AG09309 (cell line): ENCODE data around the gene MKLN1.

ENCODE experiments used
- DNase-seq: peaks from one replicate; pipeline ENCODE4 v3.0.0-alpha.2; 2010; ENCODE audit warnings: low read depth
- H3K4me3 ChIP-seq: 2 replicates; pipeline ENCODE4 v1.5.1; 2011; ENCODE audit warnings: mild to moderate bottlenecking, low read depth, low read length, moderate library complexity; ENCODE audit not compliant: control insufficient read depth
- CTCF ChIP-seq: IDR thresholded peaks from 2 replicates; pipeline ENCODE4 v1.5.1; 2011; ENCODE audit warnings: mild to moderate bottlenecking, low read depth, low read length, inconsistent platforms; ENCODE audit not compliant: insufficient read depth, control insufficient read depth; ENCODE audit errors: missing control alignments

Gene MKLN1

DNA sequence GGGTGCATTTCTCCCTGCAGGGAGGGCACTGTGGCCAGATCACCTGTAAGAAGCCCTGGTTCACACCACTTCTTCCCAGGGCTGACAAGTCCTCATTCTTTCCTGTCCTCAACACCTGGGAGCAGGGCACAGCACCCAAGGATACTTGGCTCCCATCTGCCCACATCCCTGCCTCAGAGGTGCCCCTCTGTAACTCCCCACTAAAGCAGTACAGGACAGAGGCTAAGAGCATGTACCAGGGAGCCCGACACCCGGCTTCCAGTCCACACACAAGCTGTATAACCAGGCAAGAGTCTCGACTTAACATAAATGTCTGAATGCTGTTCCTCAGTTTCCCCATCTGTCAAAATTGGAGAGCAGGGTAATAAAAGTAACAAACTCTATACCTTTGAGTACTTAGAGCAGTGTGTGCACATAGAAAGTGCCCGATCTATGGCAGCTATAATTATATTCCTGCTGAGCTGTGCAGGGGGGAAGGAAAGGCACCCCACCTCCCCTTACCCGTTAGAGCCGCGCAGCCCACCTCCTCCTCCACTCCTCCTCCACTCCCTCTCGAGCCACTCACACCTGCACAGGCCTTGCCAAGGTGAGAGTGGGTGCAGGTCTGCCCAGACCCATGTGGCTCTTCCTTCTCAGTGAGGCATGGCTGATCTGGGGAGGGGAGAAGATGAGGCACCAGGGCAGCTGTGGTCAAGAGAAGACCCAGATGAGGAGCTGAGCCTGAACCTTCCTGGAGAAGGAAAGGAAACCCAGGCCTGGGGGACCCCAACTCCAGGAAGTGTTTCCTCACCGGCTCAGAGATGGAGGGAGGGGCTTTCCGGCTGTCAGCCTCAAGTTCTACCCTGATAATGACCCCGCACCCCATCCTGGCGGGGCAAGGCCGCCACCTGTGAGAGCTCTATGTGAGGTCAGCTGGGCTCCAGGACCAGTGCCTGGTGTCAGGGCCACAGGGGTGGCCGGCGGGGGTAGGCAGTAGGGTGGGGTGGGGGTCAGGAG, 206.2 kb downstream of the MKLN1 start:
- no peak for TF ChIP-seq CTCF
- no peak overlapping the region for H3K4me3 ChIP-seq

DNA sequence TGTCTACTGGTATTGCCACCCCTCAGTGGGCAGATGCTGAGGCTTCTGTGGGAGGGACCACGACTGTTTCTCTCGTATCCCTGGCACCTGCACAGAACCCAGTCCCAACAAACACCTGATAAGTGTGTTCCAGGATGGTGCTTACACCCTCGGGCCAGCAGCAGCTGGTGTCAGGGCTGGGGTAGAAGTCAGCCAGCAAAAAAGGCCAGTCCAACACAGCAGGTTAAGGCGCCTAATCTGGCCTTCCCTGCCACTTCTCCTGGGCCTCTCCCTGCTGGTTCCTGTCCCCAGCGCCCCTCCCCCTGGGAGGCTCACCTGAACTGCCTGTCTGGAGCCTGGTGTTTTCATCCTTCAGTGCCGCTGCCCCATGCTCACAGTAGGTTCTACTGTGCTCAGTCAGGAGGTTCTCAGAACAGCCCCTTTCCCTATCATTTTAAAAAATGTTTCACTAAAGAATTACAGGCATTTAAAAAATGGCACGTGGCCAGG, 208.7 kb downstream of the MKLN1 start:
- no peak for DNase-seq
- no peak for TF ChIP-seq CTCF

More for the DNA sequence above, 206.2 kb downstream of the MKLN1 start:
- DNase-seq, result no peak

DNA sequence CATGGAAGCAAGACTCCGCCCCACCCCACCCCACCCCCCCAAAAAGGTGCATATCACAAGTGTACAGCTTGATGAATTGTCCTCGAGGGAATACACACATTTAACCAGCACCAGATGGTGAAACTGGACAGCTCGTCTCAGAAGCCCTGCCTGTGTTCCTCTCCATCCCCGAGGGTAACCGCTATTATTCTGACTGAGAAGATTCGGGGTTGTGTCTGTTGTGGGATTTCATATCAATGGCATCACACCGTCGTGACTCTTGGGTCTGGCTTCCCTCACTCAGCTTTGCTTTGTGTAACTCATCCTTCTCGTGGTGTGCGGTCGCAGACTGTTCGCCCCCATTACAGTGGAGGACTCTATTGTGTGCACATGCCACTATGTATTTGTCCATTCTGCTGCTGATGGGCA, 209.9 kb downstream of the MKLN1 start:
- no peak for DNase-seq
- H3K4me3 ChIP-seq, result no peak overlapping the region
- no peak for TF ChIP-seq CTCF

More for the DNA sequence above, 208.7 kb downstream of the MKLN1 start:
- no peak overlapping the region for H3K4me3 ChIP-seq

DNA sequence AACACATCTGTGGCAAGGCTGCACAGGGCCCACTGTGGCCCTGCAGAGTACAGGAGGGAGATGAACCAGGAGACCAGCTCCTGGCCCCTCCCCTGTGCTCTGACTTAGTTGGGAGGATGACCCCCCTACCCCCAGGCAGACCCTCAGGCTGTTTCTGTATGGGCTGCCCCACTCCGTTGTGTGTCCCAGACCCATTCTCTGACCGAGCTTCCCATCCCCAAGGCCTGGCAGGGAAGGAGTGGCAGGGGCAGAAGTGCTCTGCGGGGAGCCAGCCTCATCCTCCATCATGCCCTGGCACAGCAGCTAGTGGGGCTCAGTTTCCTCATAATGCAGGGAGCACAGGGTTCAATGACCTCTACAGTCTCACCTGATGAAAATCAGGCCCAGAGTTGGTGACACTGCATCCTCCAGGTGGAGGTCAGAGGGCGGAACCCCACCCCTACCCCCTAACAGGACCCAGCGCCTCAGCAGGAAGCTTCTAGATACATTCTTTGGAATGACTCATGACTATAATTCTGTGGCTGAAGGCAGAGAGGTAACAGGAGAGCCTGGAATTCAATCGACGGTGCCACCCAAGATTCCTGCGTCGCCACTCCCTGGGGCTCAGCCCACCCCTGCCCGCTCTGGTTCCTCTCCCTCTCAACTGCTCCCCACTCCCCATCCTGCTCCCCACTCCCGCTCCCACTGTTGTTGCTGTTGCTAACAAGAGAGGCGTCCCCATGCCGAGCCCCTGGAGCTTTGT, 210.6 kb downstream of the MKLN1 start:
- DNase-seq, result no peak
- no peak for TF ChIP-seq CTCF
- no peak overlapping the region for H3K4me3 ChIP-seq

GRCh38 chr7:131538813-131539179, 211.1 kb downstream of the MKLN1 start:
- no peak for DNase-seq
- TF ChIP-seq CTCF, result no peak
- no peak overlapping the region for H3K4me3 ChIP-seq

GRCh38 chr7:131540491-131541162, 213.0 kb downstream of the MKLN1 start:
- no peak for TF ChIP-seq CTCF
- no peak for DNase-seq
- no peak overlapping the region for H3K4me3 ChIP-seq
